HepG2 (cell line): ENCODE data around the gene NECAB2. TPM values are rescaled to one million over a fixed set of nuclear protein-coding genes. Genes with fewer than 3 reads are reported as not detected.

Source experiments
- AHDC1 ChIP-seq: sonication (generic); formaldehyde crosslinking; IDR thresholded peaks from 2 replicates; pipeline ENCODE4 v1.5.1; 2020; ENCODE audit warnings: mild to moderate bottlenecking, missing genetic modification reagents, borderline replicate concordance
- CREM ChIP-seq, 2 experiments: sonication (generic) in 1 of 2; formaldehyde crosslinking in 1 of 2; IDR thresholded peaks; 2 replicates each; pipeline versions ENCODE4 v1.4.0 to v1.6.1; 2016 to 2020; ENCODE audit warnings: antibody characterized with exemption in 1 of 2, mild to moderate bottlenecking in 1 of 2, missing genetic modification reagents in 1 of 2
- KLF16 ChIP-seq, 2 experiments: sonication (generic) in 1 of 2; formaldehyde crosslinking in 1 of 2; IDR thresholded peaks; 2 replicates each; pipeline versions ENCODE4 v1.6.1 to v1.8.0; 2016 to 2023; ENCODE audit warnings: missing genetic modification reagents in 2 of 2, missing compliant biosample characterization in 1 of 2
- LBX2 ChIP-seq: sonication (generic); formaldehyde crosslinking; IDR thresholded peaks from 2 replicates; pipeline ENCODE4 v1.5.0; 2020; ENCODE audit warnings: missing genetic modification reagents, mild to moderate bottlenecking, borderline replicate concordance
- REL ChIP-seq: sonication (generic); formaldehyde crosslinking; conservative IDR thresholded peaks from 2 replicates; pipeline ENCODE4 v1.8.0; 2022; ENCODE audit warnings: mild to moderate bottlenecking, missing genetic modification reagents, moderate library complexity
- REPIN1 ChIP-seq: sonication (generic); formaldehyde crosslinking; IDR thresholded peaks from 2 replicates; pipeline ENCODE4 v1.8.0; 2022; ENCODE audit warnings: missing genetic modification reagents, low read depth, mild to moderate bottlenecking, borderline replicate concordance
- SALL1 ChIP-seq: sonication (generic); formaldehyde crosslinking; IDR thresholded peaks from 2 replicates; pipeline ENCODE4 v1.8.0; 2022; ENCODE audit warnings: mild to moderate bottlenecking, missing genetic modification reagents
- SNAI1 ChIP-seq: sonication (generic); formaldehyde crosslinking; IDR thresholded peaks from 2 replicates; pipeline ENCODE4 v1.5.0; 2020; ENCODE audit warnings: mild to moderate bottlenecking, missing genetic modification reagents, borderline replicate concordance
- ZBTB14 ChIP-seq: sonication (generic); formaldehyde crosslinking; IDR thresholded peaks from 2 replicates; pipeline ENCODE4 v1.4.0; 2020; ENCODE audit warnings: missing genetic modification reagents
- ZNF44 ChIP-seq: sonication (generic); formaldehyde crosslinking; IDR thresholded peaks from 2 replicates; pipeline ENCODE4 v1.5.1; 2020; ENCODE audit warnings: mild to moderate bottlenecking, missing genetic modification reagents
- ZSCAN29 ChIP-seq: sonication (generic); formaldehyde crosslinking; conservative IDR thresholded peaks from 2 replicates; pipeline ENCODE4 v1.4.0; 2020; ENCODE audit warnings: mild to moderate bottlenecking, missing genetic modification reagents
- polyA plus RNA-seq, 8 experiments: library from polyadenylated mRNA; depleted of rRNA in 3 of 8; stranded (reverse) in 7 of 8; unstranded in 1 of 8; fragments of >200 nt; fragmentation: Illumina TruSeq in 4 of 8; extraction: Trizol in 4 of 8; gene quantifications; 2 replicates each; pipeline versions ENCODE4 v1.2.1 to v1.2.3, GENCODE V29; 2011 to 2016; ENCODE audit warnings: low read depth in 4 of 8, missing spikeins in 1 of 8, mixed read lengths in 1 of 8; ENCODE audit not compliant: insufficient read depth in 1 of 8
- total RNA-seq, 5 experiments: library from RNA; depleted of rRNA; stranded (reverse); fragments of >200 nt; fragmentation: Illumina TruSeq; extraction: Trizol; gene quantifications; 2 replicates each; pipeline ENCODE4 v1.2.3, GENCODE V29; 2016; ENCODE audit warnings: low read depth in 1 of 5
- TF ChIP-seq, protein P1 (sequence below): sonication (generic); formaldehyde crosslinking; IDR thresholded peaks from 2 replicates; pipeline ENCODE4 v1.4.0; 2020; ENCODE audit warnings: missing genetic modification reagents
- TF ChIP-seq, protein P2 (sequence below): conservative IDR thresholded peaks from 2 replicates; pipeline ENCODE4 v1.6.1; 2018; ENCODE audit warnings: missing genetic modification reagents
- TF ChIP-seq, protein P3 (sequence below): sonication (generic); formaldehyde crosslinking; IDR thresholded peaks from 2 replicates; pipeline ENCODE4 v1.4.0; 2020; ENCODE audit warnings: mild to moderate bottlenecking, missing genetic modification reagents, borderline replicate concordance

NECAB2 gene
- total and polyA plus RNA-seq, 2 of the 13 experiments (the other 11 are each of a cell fraction or from before 2014, with no cell fraction given) = 0.21 to 0.49 TPM

- TF ChIP-seq, protein P1, sequence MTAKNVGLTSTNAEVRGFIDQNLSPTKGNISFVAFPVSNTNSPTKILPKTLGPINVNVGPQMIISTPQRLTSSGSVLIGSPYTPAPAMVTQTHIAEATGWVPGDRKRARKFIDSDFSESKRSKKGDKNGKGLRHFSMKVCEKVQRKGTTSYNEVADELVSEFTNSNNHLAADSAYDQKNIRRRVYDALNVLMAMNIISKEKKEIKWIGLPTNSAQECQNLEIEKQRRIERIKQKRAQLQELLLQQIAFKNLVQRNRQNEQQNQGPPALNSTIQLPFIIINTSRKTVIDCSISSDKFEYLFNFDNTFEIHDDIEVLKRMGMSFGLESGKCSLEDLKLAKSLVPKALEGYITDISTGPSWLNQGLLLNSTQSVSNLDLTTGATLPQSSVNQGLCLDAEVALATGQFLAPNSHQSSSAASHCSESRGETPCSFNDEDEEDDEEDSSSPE (CRISPR knock-in tag) = no peak
- TF ChIP-seq LBX2 (CRISPR knock-in tag) = 0 out of 2 replicates have a peak, but pooled peaks have one; percentile 33
- TF ChIP-seq, protein P2, sequence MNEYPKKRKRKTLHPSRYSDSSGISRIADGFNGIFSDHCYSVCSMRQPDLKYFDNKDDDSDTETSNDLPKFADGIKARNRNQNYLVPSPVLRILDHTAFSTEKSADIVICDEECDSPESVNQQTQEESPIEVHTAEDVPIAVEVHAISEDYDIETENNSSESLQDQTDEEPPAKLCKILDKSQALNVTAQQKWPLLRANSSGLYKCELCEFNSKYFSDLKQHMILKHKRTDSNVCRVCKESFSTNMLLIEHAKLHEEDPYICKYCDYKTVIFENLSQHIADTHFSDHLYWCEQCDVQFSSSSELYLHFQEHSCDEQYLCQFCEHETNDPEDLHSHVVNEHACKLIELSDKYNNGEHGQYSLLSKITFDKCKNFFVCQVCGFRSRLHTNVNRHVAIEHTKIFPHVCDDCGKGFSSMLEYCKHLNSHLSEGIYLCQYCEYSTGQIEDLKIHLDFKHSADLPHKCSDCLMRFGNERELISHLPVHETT = no peak
- TF ChIP-seq ZNF44 = no peak
- TF ChIP-seq ZBTB14 (CRISPR knock-in tag) = no peak
- TF ChIP-seq SALL1 = peak; percentile 70; the same call in 1 of the 2 replicates
- no peak for TF ChIP-seq CREM (IDR thresholded peaks at IDR 0.05)
- no peak for TF ChIP-seq CREM (CRISPR knock-in tag; IDR thresholded peaks at IDR 0.05)
- TF ChIP-seq REL = no peak
- TF ChIP-seq AHDC1 (CRISPR knock-in tag) = no peak
- TF ChIP-seq KLF16 (CRISPR knock-in tag; IDR thresholded peaks at IDR 0.05) = no peak
- TF ChIP-seq, protein P3, sequence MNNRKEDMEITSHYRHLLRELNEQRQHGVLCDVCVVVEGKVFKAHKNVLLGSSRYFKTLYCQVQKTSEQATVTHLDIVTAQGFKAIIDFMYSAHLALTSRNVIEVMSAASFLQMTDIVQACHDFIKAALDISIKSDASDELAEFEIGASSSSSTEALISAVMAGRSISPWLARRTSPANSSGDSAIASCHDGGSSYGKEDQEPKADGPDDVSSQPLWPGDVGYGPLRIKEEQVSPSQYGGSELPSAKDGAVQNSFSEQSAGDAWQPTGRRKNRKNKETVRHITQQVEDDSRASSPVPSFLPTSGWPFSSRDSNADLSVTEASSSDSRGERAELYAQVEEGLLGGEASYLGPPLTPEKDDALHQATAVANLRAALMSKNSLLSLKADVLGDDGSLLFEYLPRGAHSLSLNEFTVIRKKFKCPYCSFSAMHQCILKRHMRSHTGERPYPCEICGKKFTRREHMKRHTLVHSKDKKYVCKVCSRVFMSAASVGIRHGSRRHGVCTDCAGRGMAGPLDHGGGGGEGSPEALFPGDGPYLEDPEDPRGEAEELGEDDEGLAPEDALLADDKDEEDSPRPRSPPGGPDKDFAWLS (CRISPR knock-in tag) = no peak
- no peak for TF ChIP-seq ZSCAN29 (CRISPR knock-in tag)
- TF ChIP-seq REPIN1 (CRISPR knock-in tag) = 0 out of 2 replicates have a peak, but pooled peaks have one; percentile 39
- TF ChIP-seq SNAI1 (CRISPR knock-in tag) = no peak
These were observed 29.8 kb upstream of the NECAB2 start (continued) for GRCh38 chr16:83937922-83938885.
